ENCODE results near the gene COL25A1.

DNA sequence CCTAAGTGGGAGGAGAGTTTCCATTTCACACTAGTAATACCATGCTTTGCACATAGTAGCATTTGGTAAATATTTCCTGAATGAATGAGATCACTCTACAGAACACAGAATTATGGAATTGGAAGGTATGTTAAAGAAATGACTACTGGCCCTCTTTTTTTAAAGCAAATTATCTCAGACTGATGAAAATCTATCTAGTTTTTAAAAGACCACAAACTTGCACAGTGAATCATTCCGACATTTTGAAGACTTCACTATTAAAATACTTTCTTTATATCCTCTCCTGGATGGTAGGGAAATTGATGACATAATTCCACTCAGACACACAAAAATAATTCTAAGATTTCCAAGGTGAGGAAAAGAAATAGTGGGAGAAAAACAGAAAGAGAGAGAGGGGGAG is 471.2 kb downstream of the COL25A1 start:
- TF ChIP-seq TAF1 (IDR thresholded peaks at IDR 0.05; ENCODE audit: borderline replicate concordance, low read depth, low read length) (no peak), POLR2AphosphoS5 (IDR thresholded peaks at IDR 0.05; ENCODE audit: low read depth, low read length) (no peak)

Data from GM12892 (cell line).